SIG-M5 treated with dmso at 0.1 percent for 504 hours (cell line): ENCODE measurements around the gene AGAP1.
A peak's percentile ranks its signal among the peaks of the same experiment; 100 is the strongest.
"Not testable (repeated sequence)": the region's sequence is repeated elsewhere in the genome, so short reads cannot be mapped to it uniquely, and the experiment has no call there.

ENCODE experiments used
- DNase-seq: peaks from one replicate; lab custom pipeline; 2025; ENCODE audit not compliant: unreplicated experiment; lab: John Stamatoyannopoulos, UW

The AGAP1 gene

DNA sequence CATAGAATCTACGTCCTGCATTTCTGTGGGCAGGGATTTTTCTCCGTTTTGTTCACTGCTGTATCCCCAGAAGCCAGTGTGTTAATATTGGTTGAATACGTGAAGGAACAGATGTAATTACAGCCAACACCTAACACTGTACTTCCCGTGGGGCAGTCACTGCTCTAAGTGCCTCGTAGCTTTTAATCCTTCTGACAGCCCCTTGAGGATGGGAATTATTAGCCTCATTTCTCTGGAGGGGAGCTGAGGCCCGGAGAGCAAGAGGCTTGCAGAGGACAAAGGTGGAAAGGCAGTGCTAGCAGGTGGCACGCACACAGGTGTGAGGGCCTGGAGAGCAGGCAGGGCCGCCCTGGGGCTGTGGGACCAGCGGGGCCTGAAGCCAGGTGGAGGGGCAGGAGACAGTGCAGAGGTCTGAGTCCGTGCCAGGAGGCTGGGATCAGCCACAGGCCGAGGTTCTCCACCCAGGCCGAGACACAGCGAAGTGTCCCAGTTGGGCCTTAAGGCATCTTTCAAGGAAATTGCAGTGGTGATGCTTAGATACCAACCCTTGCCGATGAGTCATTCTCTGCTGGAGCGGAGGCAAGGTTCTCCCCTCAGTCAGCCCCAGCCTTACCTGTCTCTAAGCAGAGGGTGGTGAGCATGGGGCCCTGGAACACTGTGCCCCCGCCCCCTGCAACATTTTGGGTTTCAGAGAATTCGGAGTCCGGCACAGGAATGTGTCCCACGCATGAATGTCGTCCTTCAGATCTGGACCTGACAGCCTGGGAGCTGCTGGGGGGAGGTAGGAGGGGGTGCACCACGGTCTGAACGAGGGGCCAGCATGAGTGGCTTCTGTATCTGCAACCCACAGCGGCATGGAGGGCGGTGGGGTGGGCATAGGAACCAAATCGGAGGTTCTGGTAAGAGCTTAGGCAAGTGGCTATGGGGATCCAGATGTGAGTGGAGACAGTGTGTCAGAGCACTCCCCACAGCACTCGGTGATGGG lies 551.7 kb downstream of the AGAP1 start:
- DNase-seq: no peak

DNA sequence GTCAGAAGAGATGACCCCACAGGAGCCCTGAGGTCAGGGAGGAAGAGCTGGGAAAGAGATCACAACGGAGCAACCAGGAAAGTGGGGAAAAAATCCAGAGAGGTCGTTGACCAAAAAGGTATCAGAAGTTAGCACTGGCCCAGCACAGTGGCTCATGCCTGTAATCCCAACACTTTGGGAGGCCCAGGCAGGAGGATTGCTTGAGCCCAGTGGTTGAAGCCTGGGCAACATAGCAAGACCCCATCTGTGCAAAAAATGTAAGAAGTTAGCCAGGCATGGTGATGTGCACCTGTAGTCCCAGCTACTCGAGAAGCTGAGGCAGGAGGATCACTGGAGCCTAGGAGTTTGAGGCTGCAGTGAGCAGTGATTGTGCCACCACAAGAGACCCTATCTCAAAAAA lies 552.9 kb downstream of the AGAP1 start:
- no peak for DNase-seq

DNA sequence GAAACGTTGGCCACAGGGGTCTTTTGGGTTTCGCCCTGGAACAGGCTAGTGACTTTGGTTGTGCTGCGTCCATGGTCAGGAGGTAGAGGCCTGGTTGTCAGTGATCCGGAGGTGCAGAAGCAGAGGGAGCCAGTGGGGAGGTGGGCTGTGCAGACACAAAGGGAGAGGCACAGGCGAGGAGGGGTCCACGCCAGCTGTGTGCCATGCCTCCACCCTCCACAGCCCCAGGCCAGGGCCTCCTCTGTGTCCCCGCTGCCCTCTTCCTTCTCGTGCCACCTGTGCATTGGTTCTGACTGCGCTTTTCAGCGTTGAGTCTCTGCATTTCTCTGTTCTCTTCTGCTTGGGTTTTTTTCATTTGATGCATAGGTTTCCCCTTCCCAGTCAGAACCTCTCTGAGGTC lies 553.3 kb downstream of the AGAP1 start:
- DNase-seq: no peak

DNA sequence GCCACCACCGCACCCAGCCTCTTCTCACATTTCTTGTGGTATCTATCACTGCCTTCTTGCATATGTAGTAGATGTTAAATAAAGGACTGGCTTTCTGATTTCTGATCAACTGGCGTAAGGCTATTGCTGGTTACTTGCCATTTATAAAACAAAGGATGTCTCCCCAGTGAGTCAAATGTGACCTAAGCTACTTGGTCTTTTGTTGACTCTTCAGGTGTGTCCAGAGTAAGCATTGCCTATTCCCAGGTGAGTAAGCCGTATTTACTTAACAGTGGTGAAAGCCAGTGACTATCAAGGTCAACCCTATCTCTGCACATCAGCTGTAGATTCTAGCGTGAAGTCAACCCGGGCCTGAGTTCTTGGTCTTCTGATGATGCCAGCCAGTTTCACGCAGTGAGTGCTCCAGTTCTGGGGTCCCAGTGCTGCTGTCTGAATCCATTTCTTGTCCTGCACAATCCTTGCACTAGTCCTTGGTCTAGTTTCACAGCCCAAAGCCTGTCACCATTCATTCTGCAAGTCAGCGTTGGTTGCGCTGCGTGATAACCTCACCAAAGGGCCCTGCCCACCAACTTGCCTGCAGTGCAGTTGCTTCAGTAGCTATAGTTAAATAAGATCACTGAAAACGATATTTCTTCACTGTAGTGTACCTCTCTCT lies 554.2 kb downstream of the AGAP1 start:
- DNase-seq: peak; percentile 48

DNA sequence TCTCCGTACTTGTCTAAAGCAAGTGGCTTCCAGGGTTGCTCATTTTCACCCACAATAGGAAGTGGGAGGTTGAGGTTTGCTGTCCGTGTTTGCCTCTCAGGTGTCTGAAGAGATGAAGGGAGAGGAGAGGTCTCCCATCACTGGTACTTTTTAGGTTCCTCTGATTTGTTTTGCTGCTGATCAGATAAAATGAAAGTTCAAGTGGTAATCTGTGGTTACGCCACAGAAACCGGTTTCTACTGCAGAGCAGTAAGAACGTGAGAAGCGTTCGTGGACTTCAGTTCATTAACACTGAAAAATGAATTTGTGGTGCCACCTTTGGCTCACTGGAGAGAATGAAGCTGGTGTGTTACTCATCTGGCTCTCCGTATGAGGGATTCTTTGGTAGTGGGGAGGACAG lies 556.1 kb downstream of the AGAP1 start:
- no peak for DNase-seq

DNA sequence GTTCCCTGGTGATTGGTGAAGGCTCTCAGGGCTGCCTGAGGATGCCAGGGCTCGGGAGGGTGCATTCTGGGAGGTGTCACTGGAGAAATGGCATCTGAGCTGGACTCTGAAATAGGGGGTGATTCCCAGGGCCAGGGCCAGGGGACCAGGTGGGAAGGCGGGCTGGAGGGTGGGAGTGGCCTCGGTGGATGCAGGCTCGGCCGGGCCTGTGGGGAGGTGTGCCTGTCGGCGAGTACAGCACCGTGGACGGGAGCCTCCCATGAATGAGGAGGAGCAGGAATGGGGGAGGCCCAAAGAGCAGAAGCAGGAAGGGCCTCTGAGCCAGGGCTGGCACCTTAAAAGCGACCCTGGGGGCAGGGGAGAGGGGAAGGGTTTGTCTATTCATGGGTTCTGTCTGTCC lies 557.5 kb downstream of the AGAP1 start:
- no peak for DNase-seq

DNA sequence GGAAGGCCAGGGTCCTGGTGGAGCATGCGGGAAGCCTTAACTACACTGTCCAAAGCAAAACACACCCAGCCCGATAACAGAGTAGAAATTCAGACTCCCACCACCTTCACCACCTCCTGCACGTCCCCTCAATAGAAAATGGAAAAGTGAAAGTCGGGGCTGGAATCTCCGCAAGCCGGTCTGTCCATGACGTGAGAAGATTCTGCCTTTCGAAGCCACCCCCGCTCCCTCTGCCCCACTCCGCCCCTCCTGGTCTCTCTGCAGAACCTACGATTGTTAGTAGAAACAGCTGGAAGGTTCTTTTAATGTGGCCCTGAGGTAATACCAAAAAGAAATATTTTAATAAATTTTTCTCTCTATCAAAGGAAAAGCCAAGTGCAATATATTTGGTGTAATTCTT lies 558.0 kb downstream of the AGAP1 start:
- DNase-seq: no peak

DNA sequence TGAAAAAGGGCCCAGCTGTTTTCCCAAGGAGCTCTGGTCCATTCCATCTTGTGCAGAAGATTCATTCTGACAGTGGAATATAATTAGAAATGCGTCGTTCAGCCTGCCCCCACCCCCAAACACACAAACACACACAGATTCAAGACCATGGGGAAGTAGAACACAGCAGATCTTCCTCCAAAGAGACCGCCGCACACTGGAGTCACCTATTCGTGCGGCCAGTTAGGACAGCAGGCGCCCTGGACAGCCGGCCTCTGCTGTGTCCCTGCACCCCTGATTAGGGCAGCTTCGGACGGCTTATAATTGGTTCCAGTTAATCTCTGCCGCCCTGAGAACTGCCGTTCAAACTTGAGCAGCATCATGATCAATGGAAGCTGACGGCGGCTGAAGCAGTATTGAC lies 558.4 kb downstream of the AGAP1 start:
- no peak for DNase-seq

DNA sequence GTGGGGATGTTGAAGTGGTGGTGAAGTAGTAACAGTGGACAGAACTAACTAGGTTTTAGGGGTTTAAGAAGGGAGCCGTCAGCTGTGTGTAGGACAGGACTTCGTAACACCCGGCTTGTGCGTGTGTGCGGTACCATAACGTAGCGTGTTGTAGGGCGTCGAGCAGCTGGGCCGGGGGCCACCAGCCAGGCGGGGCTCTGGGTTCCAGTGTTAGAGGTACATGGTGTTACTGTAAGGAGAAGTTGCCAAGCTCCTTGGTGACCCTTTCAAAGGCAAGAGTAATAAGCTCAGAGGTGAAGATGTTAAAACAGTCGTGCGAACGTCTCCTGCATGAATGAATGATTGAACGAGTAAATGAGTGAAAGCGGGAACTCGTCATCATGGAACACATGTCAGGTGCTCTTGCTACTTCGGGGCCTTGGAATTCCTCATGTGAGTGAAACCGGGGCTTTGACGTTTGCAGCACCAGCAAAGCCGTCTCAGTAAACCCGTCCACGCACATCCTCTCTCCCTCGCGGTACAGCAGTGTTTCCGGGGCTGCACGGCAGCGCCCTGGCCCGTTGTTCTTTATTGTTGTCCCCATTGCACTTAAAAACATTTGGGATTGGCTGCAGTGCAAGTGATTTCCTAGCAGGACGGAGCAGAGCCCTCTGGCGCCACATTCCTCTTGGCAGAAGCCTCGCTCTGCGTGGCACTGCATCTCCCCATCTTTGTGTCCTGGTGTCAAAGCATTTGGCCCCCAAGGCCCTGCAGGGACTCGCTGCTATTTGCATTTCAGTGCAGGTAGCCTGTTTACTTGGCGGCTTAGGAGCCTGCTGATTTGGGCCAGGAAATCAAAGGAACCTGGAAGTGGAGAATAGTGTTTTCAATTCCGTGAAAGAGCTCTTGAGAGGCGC lies 559.3 kb downstream of the AGAP1 start:
- no peak for DNase-seq

DNA sequence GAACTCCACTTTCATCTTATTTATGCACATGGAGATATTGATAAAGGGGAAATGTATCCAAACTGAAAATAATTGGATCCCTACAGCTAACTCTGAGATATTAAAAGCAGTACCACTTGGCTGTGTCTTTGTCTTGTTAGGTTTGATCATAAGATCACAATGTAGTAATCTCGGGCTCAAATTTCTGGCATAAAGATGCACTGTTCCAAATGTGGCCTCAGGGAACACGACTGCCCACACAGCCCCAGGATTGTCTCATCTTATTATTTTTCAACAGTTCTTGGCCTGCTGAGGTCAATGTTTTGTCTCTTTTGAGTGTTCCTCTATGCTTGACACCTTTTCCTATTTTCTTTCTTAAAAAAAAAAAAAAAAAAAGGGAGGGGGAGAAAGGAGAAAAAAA lies 560.3 kb downstream of the AGAP1 start:
- DNase-seq: no peak

DNA sequence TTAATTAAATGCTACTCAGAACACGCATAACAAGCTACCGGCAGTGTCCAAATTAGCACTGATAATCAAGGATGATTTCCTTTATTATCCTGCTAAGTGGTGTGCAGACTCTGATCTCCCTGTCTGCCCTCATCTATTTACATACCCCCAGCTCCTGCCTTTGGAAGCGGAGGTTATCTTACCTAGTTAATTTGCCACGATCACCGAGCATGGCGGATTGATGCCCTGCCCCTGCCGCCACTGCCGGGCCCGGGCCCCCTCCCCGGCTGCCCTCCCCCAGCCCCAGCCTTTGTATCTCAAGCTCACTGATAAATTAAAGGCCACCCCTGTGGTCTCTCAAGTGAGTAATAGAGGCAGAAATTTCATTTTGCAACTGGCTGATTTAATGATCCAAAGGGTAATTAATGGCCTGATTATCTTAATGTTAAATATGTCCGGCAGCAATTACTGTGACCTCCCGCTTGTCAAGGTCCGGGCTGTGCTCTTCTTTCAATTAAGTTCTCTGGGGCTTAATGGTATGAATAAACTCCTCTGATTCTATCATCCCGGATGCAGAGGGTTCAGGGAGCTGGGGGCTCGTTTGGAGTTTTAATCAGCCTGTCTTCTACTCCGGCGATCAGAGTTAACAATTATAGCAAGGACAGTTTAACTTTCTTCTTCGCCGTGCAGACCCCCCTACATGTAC lies 560.9 kb downstream of the AGAP1 start:
- DNase-seq: no peak

DNA sequence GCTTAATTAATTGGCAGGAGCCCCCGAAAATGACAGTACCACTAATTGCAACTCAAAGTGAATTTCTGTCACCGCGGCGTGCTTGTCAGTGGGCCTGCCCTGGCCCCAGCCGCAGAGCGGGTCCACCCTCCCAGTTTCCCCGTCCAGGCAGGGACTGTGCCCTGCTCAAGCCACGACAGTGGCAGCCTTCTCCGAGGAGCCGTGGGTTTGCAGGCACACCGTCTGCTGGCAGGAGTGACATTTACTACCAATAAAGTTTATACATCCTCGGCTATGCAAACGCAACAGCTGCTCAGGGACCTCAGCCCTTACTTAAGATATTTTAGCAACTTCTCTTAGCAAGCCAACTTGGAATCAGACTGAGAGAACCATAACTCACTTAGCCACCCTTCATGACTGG lies 561.6 kb downstream of the AGAP1 start:
- DNase-seq: no peak

DNA sequence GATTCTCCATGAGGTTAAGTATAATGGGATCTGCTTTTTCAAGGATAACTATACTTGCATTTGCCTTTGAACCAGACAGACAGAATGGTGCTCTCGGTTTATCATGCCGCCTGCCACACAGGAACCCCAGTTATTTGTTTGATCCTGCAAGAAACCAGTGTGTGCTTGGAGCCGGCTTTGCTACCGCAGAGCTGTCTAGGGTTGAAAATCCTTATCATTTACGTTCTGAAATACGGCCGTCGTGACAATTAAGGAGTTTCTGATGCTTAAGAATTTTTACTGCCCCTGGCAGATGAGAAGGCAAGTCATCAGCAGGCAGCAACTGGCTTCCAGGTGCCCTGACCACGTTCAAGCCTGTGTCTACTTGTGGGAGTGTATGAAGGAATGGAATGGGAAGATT lies 562.3 kb downstream of the AGAP1 start:
- no peak for DNase-seq

DNA sequence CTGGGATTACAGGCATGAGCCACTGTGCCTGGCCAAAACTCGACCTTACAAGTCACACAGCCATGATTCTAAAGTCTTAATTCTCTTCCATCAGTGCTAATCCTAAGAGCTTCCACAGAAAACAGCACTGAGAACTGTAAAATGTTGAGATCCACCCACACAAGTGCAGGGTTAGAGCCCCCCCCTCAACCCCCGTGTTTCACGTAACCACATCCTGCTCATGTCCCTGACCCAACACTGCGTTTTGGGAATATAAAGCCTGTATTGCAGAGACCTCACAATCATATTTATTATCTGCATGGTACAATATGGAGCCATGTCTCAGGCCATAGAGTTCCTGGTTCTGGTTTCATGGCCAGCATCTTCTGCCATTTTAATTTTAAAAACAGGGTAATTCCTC lies 563.5 kb downstream of the AGAP1 start:
- DNase-seq: no peak

DNA sequence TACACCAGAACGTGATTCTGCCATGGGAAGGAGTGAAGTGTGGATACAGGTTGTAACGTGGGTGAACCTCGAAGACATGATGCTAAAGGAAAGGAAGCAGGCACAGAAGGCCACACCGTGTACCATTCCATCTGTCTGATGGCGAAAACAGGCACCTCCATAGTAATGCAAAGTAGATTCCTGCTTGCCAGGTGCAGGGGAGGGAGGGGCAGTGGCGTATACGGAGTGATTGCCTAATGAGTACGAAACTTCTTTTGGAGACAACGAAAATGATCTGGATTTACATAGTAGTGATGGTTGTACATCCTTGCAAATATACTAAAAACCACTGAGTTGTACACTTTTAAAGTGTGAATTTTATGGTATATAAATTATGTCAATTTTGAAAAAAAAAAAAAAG lies 567.7 kb downstream of the AGAP1 start:
- no peak for DNase-seq

DNA sequence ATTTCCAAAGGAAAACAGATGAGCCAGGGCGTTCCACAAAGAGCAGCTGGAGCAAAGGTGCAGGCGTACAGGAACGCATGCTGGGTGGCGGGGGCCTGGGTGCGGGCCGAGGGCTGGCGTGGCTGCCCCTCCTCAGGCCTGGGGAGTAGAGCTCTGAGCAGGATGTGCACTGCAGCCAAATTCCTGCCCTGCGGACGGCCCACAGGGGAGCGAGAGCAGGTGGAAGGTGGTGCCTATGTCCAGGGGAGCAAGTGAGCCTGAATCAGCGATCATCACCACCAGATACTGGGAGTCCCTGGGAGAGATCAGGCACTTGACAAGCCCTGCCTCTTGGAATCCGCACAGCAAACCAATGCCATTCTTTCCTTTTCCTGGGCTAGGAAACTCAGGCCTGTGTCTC lies 568.1 kb downstream of the AGAP1 start:
- DNase-seq: no peak

DNA sequence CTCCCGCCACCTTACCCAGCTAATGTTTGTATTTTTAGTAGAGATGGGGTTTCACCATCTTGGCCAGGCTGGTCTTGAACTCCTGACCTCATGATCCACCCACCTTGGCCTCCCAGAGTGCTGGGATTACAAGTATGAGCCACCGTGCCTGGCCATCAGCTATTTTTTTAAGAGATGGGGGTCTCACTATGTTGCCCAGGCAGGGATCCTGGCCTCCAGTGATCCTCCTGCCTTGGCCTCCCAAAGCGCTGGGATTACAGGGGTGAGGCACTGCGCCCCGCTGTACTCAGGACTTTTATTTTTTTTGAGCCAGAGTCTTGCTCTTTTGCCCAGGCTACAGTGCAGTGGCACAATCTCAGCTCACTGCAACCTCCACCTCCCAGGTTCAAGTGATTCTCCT lies 569.0 kb downstream of the AGAP1 start:
- not testable (repeated sequence) for DNase-seq

DNA sequence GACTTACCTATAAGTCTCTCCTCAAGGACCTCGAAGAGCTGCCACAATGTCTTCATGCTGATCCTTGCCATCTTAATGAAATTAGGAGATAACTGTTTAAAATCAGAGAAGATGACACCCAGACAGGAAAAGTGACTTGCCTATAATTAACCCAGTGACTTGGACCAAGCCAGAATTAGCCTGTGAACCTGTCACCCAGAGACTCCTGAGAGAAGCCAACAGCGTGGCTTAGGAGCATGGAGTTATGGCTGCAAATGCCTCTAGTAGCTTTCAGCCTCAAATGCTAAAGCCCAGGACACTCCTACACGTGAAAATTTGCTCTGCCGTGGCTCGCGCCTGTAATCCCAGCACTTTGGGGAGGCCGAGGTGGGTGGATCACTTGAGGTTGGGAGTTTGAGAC lies 570.2 kb downstream of the AGAP1 start:
- DNase-seq: no peak

DNA sequence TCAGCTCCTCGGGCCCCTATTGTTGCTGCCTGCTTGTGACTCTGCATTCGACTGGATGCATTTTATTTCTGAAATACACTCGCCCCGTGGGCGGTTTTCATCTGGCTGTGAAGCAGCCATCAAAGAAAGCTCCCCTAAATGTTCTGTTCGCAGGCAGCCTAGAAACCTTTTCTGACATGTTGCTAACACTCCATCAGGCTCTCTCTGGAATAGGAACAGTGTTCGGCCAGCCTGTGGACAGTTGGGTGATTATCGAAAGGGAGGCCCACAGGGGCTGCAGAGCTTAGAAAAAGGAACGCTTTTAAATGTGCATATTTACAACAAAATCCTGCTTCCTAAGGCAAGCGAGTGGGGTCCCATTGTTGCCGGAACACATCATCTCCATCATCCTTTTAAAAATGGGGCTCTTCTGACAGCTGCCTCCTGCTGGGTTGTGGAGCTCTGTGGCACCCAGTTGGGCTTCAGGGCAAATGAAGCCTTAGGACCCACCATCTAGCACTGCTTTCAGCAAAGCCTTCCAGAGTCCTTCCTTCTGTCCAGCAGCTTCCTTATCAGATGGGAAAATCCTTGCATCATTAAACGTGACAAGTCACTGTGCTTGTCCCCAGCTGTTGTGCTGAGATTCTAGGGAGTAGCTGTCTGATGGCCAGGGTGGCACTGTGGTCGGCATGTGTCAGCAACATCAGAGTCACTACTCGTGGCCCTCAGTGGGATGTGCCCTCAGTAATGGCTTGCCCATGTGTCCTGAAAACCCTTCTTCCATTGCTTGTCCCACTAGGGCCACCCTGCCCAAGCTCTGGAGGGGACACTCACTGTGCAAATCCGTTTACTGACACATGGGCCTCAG lies 571.7 kb downstream of the AGAP1 start:
- DNase-seq: no peak

DNA sequence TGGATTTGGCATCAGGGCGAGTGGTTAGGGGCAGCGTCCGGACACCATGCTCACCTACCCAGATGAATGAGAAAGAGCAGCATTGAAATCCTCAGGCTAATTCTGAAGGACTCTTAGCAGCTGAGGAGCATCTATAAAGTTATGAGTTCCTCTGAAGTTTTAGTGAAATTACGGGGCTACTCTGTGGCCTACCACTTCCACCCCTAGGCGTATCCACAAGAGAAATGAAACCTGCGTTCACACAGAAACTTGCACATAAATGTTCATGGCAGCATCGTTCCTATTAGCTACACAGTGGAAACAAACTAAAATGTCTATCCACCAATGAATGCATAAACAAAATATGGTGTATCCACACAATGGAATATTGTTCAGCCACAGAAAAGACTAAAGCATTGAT lies 576.4 kb downstream of the AGAP1 start:
- no peak for DNase-seq
